ENCODE measurements around the gene GRAMD1B. TPM values are rescaled to one million over a fixed set of nuclear protein-coding genes. Genes with fewer than 3 reads are reported as not detected.
A peak's percentile ranks its signal among the peaks of the same experiment; 100 is the strongest.
"Not testable (repeated sequence)": the region's sequence is repeated elsewhere in the genome, so short reads cannot be mapped to it uniquely, and the experiment has no call there.

Gene GRAMD1B
- total RNA-seq, 1 donor from 2014 or later: 159 TPM

DNA sequence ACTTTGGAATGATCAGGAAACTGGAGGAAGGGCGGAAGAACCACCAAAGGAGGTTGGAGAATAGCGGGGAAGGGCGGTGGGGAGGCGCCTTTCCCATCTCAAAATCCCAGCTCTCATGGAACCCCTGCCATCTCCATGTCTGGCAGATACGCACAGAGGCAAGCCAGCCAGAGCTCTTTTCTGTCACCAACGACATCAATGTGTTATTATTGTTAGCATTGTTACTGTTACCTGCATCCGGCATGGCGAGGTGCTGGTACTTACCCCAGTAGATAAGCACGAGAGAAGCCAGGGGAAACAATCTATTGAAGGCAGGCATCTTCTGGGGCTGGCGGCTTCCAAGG, 223.4 kb downstream of the GRAMD1B start:
- H3K9me3 Mint-ChIP-seq: peaks cover under 1% of the 10 kb centered on the region
- no peak overlapping the region for H3K27ac Mint-ChIP-seq
- peaks cover 1% of the 10 kb centered on the region for H3K4me1 Mint-ChIP-seq (ENCODE audit: low read depth)
- intact Hi-C loops (cut with micrococcal nuclease): no loop called here
- no peak for DNase-seq (ENCODE audit: low spot score)
- H3K36me3 Mint-ChIP-seq (ENCODE audit: low read depth): no peaks in the 10 kb centered on the region
- peaks cover 45% of the 10 kb centered on the region for H3K27me3 Mint-ChIP-seq (ENCODE audit: low read depth)
- H3K4me3 Mint-ChIP-seq (ENCODE audit: low read depth): peak overlapping the region; percentile 30

DNA sequence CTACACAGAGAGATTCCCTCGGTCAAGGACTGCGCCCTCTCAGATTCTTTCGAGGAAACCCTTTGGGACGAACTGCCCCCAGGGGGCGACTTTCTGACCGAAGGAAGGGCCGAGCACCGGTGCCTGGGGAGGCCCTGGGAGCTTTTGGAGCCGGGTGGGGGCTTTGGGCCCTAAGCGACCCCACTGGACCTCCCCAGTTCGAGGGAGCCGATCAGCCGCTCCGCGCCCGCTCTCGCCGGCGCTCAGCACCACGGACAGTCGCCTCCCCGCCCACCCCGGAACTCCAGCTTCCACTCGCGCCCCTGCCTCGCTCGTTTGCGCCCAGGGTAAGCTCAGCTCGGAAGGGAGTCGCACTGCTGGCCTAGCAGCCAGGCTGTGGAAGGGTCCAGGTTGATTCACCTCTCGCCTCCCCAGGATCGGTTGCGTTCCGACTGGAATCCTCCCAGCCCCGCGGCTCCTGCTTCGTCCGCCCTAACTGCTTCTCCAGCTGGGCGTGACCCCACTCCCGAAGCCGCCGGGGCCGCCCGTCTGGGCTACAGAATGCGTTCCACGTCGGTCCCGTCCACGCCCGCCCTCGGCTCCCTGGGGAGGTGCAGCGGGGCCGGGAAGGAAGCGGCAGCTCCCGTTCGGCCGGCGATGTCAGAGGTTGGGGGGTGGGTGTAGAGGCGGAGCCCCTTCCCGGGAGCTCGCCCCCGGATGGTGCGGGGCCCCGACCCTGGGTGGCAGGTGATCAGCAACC, 223.9 kb downstream of the GRAMD1B start:
- H3K36me3 Mint-ChIP-seq (ENCODE audit: low read depth): no peaks in the 10 kb centered on the region
- H3K27me3 Mint-ChIP-seq (ENCODE audit: low read depth): peaks cover 45% of the 10 kb centered on the region
- intact Hi-C loops (cut with micrococcal nuclease): no loop called here
- H3K27ac Mint-ChIP-seq: no peak overlapping the region
- H3K9me3 Mint-ChIP-seq: peaks cover 6% of the 10 kb centered on the region
- H3K4me3 Mint-ChIP-seq (ENCODE audit: low read depth): peak overlapping the region; percentile 23
- peaks cover 2% of the 10 kb centered on the region for H3K4me1 Mint-ChIP-seq (ENCODE audit: low read depth)
- no peak for DNase-seq (ENCODE audit: low spot score)

DNA sequence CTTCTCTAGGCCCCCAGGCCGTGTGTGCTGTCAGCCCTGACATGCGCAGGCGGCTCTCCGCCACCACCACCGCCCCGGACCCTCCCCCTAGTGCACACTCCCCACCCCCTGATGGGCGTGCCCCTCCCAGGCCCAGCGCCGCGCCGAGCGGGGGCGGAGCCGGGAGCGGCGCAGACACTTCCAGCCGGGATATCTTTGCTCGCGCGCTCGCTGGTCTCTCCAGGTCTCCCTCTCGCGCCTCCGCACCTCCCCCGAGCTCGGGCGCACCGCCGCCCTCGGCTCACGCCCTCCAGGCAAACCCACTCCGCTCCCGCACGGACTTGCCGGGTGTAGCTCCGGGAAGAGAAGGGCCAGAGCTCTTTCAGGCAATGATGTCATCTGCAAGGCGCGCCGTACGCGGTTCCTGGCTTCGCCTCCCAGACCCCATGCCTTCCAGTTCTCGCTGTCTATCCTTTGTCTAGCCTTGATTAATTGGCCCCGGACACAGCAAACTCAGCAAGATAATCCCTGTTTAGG, 224.6 kb downstream of the GRAMD1B start, which contains the start of gene SCN3B:
Gene SCN3B (minus strand): TSS at position 59 of the 516 bp plus-strand sequence. CDS start 823 bp downstream, outside the sequence.
- intact Hi-C loops (cut with micrococcal nuclease): no loop called here
- peaks cover 45% of the 10 kb centered on the region for H3K27me3 Mint-ChIP-seq (ENCODE audit: low read depth)
- H3K9me3 Mint-ChIP-seq: peaks cover 12% of the 10 kb centered on the region
- H3K4me3 Mint-ChIP-seq (ENCODE audit: low read depth): peak within 1 kb of the TSS; percentile 71
- H3K27ac Mint-ChIP-seq: no peak within 1 kb of the TSS
- no peaks in the 10 kb centered on the region for H3K36me3 Mint-ChIP-seq (ENCODE audit: low read depth)
- peaks cover 6% of the 10 kb centered on the region for H3K4me1 Mint-ChIP-seq (ENCODE audit: low read depth)
- DNase-seq (ENCODE audit: low spot score): no peak

DNA sequence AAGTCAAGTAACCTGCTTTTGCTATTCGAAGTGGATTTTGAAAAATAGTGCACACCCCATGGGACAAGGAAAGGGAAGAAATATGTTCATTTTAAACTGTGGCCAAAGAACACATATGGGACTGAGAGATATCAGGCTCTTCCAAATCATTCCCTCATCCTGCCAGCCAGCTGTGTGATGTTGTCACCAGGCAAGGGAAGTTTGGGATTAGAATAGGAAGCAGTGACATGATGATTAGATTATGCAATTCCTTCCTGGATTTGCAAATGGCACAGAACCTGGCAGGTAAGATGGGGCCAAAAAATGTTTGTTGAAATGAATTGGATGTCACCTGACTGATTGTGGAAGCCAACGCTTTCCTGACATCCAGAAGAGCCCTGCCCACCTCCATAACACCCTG, 229.2 kb downstream of the GRAMD1B start:
- no peaks in the 10 kb centered on the region for H3K36me3 Mint-ChIP-seq (ENCODE audit: low read depth)
- DNase-seq (ENCODE audit: low spot score): no peak
- no peak overlapping the region for H3K4me3 Mint-ChIP-seq (ENCODE audit: low read depth)
- intact Hi-C loops (cut with micrococcal nuclease): no loop called here
- H3K27ac Mint-ChIP-seq: no peak overlapping the region
- peaks cover 22% of the 10 kb centered on the region for H3K9me3 Mint-ChIP-seq
- peaks cover 13% of the 10 kb centered on the region for H3K4me1 Mint-ChIP-seq (ENCODE audit: low read depth)
- peaks cover 23% of the 10 kb centered on the region for H3K27me3 Mint-ChIP-seq (ENCODE audit: low read depth)

GRCh38 chr11:123659965-123660364, 229.9 kb downstream of the GRAMD1B start:
- peaks cover 19% of the 10 kb centered on the region for H3K27me3 Mint-ChIP-seq (ENCODE audit: low read depth)
- intact Hi-C loops (cut with micrococcal nuclease); H3K36me3 Mint-ChIP-seq (ENCODE audit: low read depth); H3K27ac Mint-ChIP-seq; H3K4me3 Mint-ChIP-seq (ENCODE audit: low read depth): not testable (repeated sequence)
- peak; percentile 30 for DNase-seq (ENCODE audit: low spot score)
- H3K4me1 Mint-ChIP-seq (ENCODE audit: low read depth): peaks cover 13% of the 10 kb centered on the region
- peaks cover 22% of the 10 kb centered on the region for H3K9me3 Mint-ChIP-seq

- Mint-ChIP-seq H3K9me3 (peaks cover 7% of the 10 kb centered on the region), H3K4me1 (ENCODE audit: low read depth) (peaks cover 2% of the 10 kb centered on the region), H3K36me3 (ENCODE audit: low read depth) (no peaks in the 10 kb centered on the region), H3K4me3 (ENCODE audit: low read depth) (no peak overlapping the region), H3K27me3 (ENCODE audit: low read depth) (peaks cover 4% of the 10 kb centered on the region), H3K27ac (no peak overlapping the region)
- DNase-seq (ENCODE audit: low spot score): no peak
- intact Hi-C loops (cut with micrococcal nuclease): no loop called here
These were observed 235.2 kb downstream of the GRAMD1B start for GRCh38 chr11:123665306-123665705.

DNA sequence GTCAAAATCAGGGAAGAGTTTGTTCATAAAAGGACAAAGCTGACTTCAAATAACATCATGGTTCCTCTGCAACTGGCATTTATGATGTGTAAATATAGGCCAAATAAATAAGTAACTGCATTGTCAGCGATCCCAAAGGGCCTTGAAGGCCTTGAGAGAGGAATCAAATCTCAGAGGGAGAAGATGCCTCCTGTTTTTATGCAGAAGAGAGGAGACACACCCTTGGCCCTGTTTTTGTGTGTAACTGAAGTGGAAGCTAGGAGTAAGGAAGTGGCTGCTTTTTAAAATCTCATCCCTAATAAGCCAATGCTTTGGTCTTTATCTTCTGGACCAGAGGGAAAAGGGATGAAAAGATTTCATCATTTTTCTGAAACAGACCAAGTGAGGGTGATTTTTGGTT, 240.0 kb downstream of the GRAMD1B start:
- H3K4me1 Mint-ChIP-seq (ENCODE audit: low read depth): no peaks in the 10 kb centered on the region
- H3K4me3 Mint-ChIP-seq (ENCODE audit: low read depth): no peak overlapping the region
- no peaks in the 10 kb centered on the region for H3K9me3 Mint-ChIP-seq
- no peak for DNase-seq (ENCODE audit: low spot score)
- peaks cover 6% of the 10 kb centered on the region for H3K27me3 Mint-ChIP-seq (ENCODE audit: low read depth)
- no peaks in the 10 kb centered on the region for H3K36me3 Mint-ChIP-seq (ENCODE audit: low read depth)
- no peak overlapping the region for H3K27ac Mint-ChIP-seq
- intact Hi-C loops (cut with micrococcal nuclease): no loop called here

- Mint-ChIP-seq H3K27ac (no peak overlapping the region), H3K4me3 (ENCODE audit: low read depth) (no peak overlapping the region), H3K36me3 (ENCODE audit: low read depth) (no peaks in the 10 kb centered on the region), H3K4me1 (ENCODE audit: low read depth) (no peaks in the 10 kb centered on the region), H3K27me3 (ENCODE audit: low read depth) (peaks cover 4% of the 10 kb centered on the region), H3K9me3 (no peaks in the 10 kb centered on the region)
- no peak for DNase-seq (ENCODE audit: low spot score)
- intact Hi-C loops (cut with micrococcal nuclease): no loop called here
These were observed 241.5 kb downstream of the GRAMD1B start for GRCh38 chr11:123671534-123671933.

- Mint-ChIP-seq H3K4me3 (ENCODE audit: low read depth) (no peak overlapping the region), H3K4me1 (ENCODE audit: low read depth) (no peaks in the 10 kb centered on the region), H3K27me3 (ENCODE audit: low read depth) (peaks cover 2% of the 10 kb centered on the region), H3K36me3 (ENCODE audit: low read depth) (no peaks in the 10 kb centered on the region), H3K9me3 (no peaks in the 10 kb centered on the region), H3K27ac (no peak overlapping the region)
- no peak for DNase-seq (ENCODE audit: low spot score)
- intact Hi-C loops (cut with micrococcal nuclease): no loop called here
These were observed 242.5 kb downstream of the GRAMD1B start for GRCh38 chr11:123672568-123672967.

GRCh38 chr11:123674297-123674696, 244.2 kb downstream of the GRAMD1B start:
- intact Hi-C loops (cut with micrococcal nuclease): no loop called here
- H3K4me1 Mint-ChIP-seq (ENCODE audit: low read depth): no peaks in the 10 kb centered on the region
- DNase-seq (ENCODE audit: low spot score): no peak
- no peak overlapping the region for H3K27ac Mint-ChIP-seq
- H3K9me3 Mint-ChIP-seq: no peaks in the 10 kb centered on the region
- no peak overlapping the region for H3K4me3 Mint-ChIP-seq (ENCODE audit: low read depth)
- no peaks in the 10 kb centered on the region for H3K36me3 Mint-ChIP-seq (ENCODE audit: low read depth)
- H3K27me3 Mint-ChIP-seq (ENCODE audit: low read depth): peaks cover 2% of the 10 kb centered on the region

Other genes with a start within 250 kb of the GRAMD1B start
- gene CLMP, start 235.0 kb upstream of the GRAMD1B start, total RNA-seq: 0.05 and 0.11 TPM in 2 replicates
- gene SCN3B, start 224.4 kb downstream of the GRAMD1B start, total RNA-seq: not detected in 2 replicates

All from activated T-helper 2 cell treated with anti-CD3 and anti-CD28 coated beads, Interferon-gamma antibody, Interleukin-2, Interleukin-4, amounts not matched to agents 10 μg/mL and 5 μg/mL and 100 μg/mL, durations not matched to agents 14 hours and 24 hours and 36 hours (primary cell).